Osteocyte (in vitro differentiated cells): ENCODE data around the gene CSNK2A3. TPM values are rescaled to one million over a fixed set of nuclear protein-coding genes. Genes with fewer than 3 reads are reported as not detected.

ENCODE experiments used
- DNase-seq: peaks from one replicate; pipeline ENCODE4 v3.0.0; 2021; ENCODE audit warnings: mixed read lengths; ENCODE audit not compliant: unreplicated experiment; ENCODE audit errors: extremely low spot score
- H3K27ac Mint-ChIP-seq: one replicate; pipeline ENCODE4 v1.8.0; 2021; ENCODE audit warnings: mild to moderate bottlenecking, mixed read lengths; ENCODE audit not compliant: unreplicated experiment
- H3K27me3 Mint-ChIP-seq: one replicate; pipeline ENCODE4 v1.8.0; 2021; ENCODE audit warnings: mixed read lengths; ENCODE audit not compliant: unreplicated experiment
- H3K36me3 Mint-ChIP-seq: one replicate; pipeline ENCODE4 v1.8.0; 2021; ENCODE audit warnings: mixed read lengths; ENCODE audit not compliant: unreplicated experiment
- H3K4me1 Mint-ChIP-seq: one replicate; pipeline ENCODE4 v1.8.0; 2021; ENCODE audit warnings: mixed read lengths; ENCODE audit not compliant: unreplicated experiment
- H3K4me3 Mint-ChIP-seq: one replicate; pipeline ENCODE4 v1.8.0; 2021; ENCODE audit warnings: mild to moderate bottlenecking, moderate library complexity, mixed read lengths; ENCODE audit not compliant: unreplicated experiment
- H3K9me3 Mint-ChIP-seq: one replicate; pipeline ENCODE4 v1.8.0; 2021; ENCODE audit warnings: mixed read lengths; ENCODE audit not compliant: unreplicated experiment
- CTCF ChIP-seq: fragments of 200-600 bp; sonication (generic); IDR thresholded peaks from 2 replicates; pipeline ENCODE4 v1.5.0; 2021; ENCODE audit warnings: antibody characterized with exemption, mild to moderate bottlenecking, moderate library complexity
- total RNA-seq: library from RNA; stranded (reverse); gene quantifications from 2 replicates; pipeline ENCODE4 v1.2.1, GENCODE V29; 2021

CSNK2A3 gene
- total RNA-seq, 1 donor from 2014 or later = 2.1 TPM

GRCh38 chr11:11384829-11385228 lies 31.8 kb upstream of the CSNK2A3 start:
- peak; percentile 6 for DNase-seq
- TF ChIP-seq CTCF = no peak
- H3K36me3 Mint-ChIP-seq = peaks cover 8% of the 10 kb centered on the region
- H3K4me3 Mint-ChIP-seq = no peak overlapping the region
- H3K4me1 Mint-ChIP-seq = peaks cover 16% of the 10 kb centered on the region
- H3K9me3 Mint-ChIP-seq = no peaks in the 10 kb centered on the region
- no peaks in the 10 kb centered on the region for H3K27me3 Mint-ChIP-seq
- no peak overlapping the region for H3K27ac Mint-ChIP-seq

GRCh38 chr11:11383995-11384394 lies 30.9 kb upstream of the CSNK2A3 start:
- H3K27ac Mint-ChIP-seq = no peak overlapping the region
- H3K4me3 Mint-ChIP-seq = no peak overlapping the region
- peak; percentile 8 for DNase-seq
- H3K4me1 Mint-ChIP-seq = peaks cover 16% of the 10 kb centered on the region
- peaks cover 8% of the 10 kb centered on the region for H3K36me3 Mint-ChIP-seq
- H3K27me3 Mint-ChIP-seq = no peaks in the 10 kb centered on the region
- no peak for TF ChIP-seq CTCF
- H3K9me3 Mint-ChIP-seq = no peaks in the 10 kb centered on the region

- DNase-seq = peak; percentile 64
- Mint-ChIP-seq H3K4me3 (no peak overlapping the region), H3K9me3 (no peaks in the 10 kb centered on the region), H3K4me1 (peaks cover 14% of the 10 kb centered on the region), H3K36me3 (peaks cover 7% of the 10 kb centered on the region), H3K27ac (peak overlapping the region; percentile 17), H3K27me3 (no peaks in the 10 kb centered on the region)
- no peak for TF ChIP-seq CTCF
Measured at GRCh38 chr11:11382858-11383532, 29.9 kb upstream of the CSNK2A3 start.

GRCh38 chr11:11381471-11382105 lies 28.5 kb upstream of the CSNK2A3 start:
- H3K4me3 Mint-ChIP-seq = no peak overlapping the region
- H3K9me3 Mint-ChIP-seq = no peaks in the 10 kb centered on the region
- H3K36me3 Mint-ChIP-seq = peaks cover 9% of the 10 kb centered on the region
- DNase-seq = peak; percentile 53
- no peak overlapping the region for H3K27ac Mint-ChIP-seq
- H3K27me3 Mint-ChIP-seq = no peaks in the 10 kb centered on the region
- H3K4me1 Mint-ChIP-seq = peaks cover 14% of the 10 kb centered on the region
- no peak for TF ChIP-seq CTCF

- H3K4me1 Mint-ChIP-seq = peaks cover 14% of the 10 kb centered on the region
- TF ChIP-seq CTCF = no peak
- no peaks in the 10 kb centered on the region for H3K9me3 Mint-ChIP-seq
- H3K27ac Mint-ChIP-seq = no peak overlapping the region
- H3K4me3 Mint-ChIP-seq = no peak overlapping the region
- H3K27me3 Mint-ChIP-seq = no peaks in the 10 kb centered on the region
- peaks cover 13% of the 10 kb centered on the region for H3K36me3 Mint-ChIP-seq
- DNase-seq = peak; percentile 7
Measured at GRCh38 chr11:11380883-11381282, 27.8 kb upstream of the CSNK2A3 start.
